Transverse colon (tissue), 4 donors: Measurements from ENCODE around the gene STYXL1. TPM values are rescaled to one million over a fixed set of nuclear protein-coding genes. Genes with fewer than 3 reads are reported as not detected.
A peak's percentile ranks its signal among the peaks of the same experiment; 100 is the strongest.

Experiments used
- DNase-seq: peaks from one replicate; pipeline ENCODE4 v3.0.0-alpha.2; 2019
- H3K27ac ChIP-seq, 4 donors: fragments of 200-600 bp; sonication (generic); 2 replicates each; pipeline ENCODE4 v1.5.1; 2016 to 2018; ENCODE audit warnings: inconsistent platforms in 4 of 4
- H3K27me3 ChIP-seq: fragments of 200-600 bp; sonication (generic); 2 replicates; pipeline ENCODE4 v1.5.1; 2017; ENCODE audit warnings: inconsistent platforms
- H3K36me3 ChIP-seq, 4 donors: fragments of 200-600 bp; sonication (generic); 2 replicates each; pipeline ENCODE4 v1.5.1; 2017 to 2019; ENCODE audit warnings: inconsistent platforms in 4 of 4
- H3K4me1 ChIP-seq, 4 donors: fragments of 200-600 bp; sonication (generic); 2 replicates each; pipeline ENCODE4 v1.5.1; 2017 to 2020; ENCODE audit warnings: inconsistent platforms in 4 of 4
- H3K4me3 ChIP-seq, 4 donors: fragments of 200-600 bp; sonication (generic); 1 replicate in 1 of 4; 2 replicates in 3 of 4; pipeline versions ENCODE4 v1.5.1 to v1.6.1; 2017 to 2019; ENCODE audit warnings: inconsistent platforms in 4 of 4
- H3K9me3 ChIP-seq, 2 donors: fragments of 200-600 bp; sonication (generic); 2 replicates each; pipeline ENCODE4 v1.5.1; 2017 to 2019; ENCODE audit warnings: inconsistent platforms in 2 of 2
- EP300 ChIP-seq: sonication (generic); formaldehyde crosslinking; IDR thresholded peaks from one replicate; pipeline ENCODE4 v1.6.1; 2017; ENCODE audit warnings: antibody characterized with exemption, low read depth
- POLR2A ChIP-seq: fragments of 450-650 bp; IDR thresholded peaks from one replicate; pipeline ENCODE4 v1.6.1; 2016; ENCODE audit warnings: antibody characterized with exemption, mild to moderate bottlenecking, moderate library complexity
- POLR2AphosphoS5 ChIP-seq, 3 donors: sonication (generic); formaldehyde crosslinking; IDR thresholded peaks; one replicate each; pipeline ENCODE4 v1.6.1; 2016; ENCODE audit warnings: antibody characterized with exemption in 3 of 3
- WGBS, 2 donors: methylation state at CpG; one replicate each; pipeline ENCODE4 v1.1.5; 2018; ENCODE audit warnings: low coverage in 1 of 2; 5-methylcytosine and 5-hydroxymethylcytosine counted together
- in situ Hi-C, 4 donors: fragments of 200-750 bp; cut with MboI; loops; one replicate each; pipeline versions ENCODE4 v1.15.0 to v1.15.1; 2017; ENCODE audit warnings: low sequenced_read_pairs in 3 of 4, low pct_ligation_motif_present in 1 of 4, low pct_unique_long_range_greater_than_20kb in 1 of 4
- intact Hi-C: fragments of 100-400 bp; cut with DNase I; formaldehyde crosslinking; loops from one replicate; pipeline ENCODE4 v1.15.1; 2023; ENCODE audit warnings: low total_unique reads
- total RNA-seq, 4 donors: library from RNA; depleted of rRNA; stranded (reverse); fragments of >200 nt; gene quantifications; one replicate each; pipeline ENCODE4 v1.1.0, GENCODE V29; 2016
- TF ChIP-seq, protein P1 (sequence below), 5 experiments: fragments of 200-600 bp in 3 of 5; fragments of 450-650 bp in 2 of 5; sonication (generic) in 3 of 5; IDR thresholded peaks; 1 replicate in 2 of 5; 2 replicates in 3 of 5; pipeline ENCODE4 v1.5.1; 2016 to 2017; ENCODE audit warnings: antibody characterized with exemption in 5 of 5, inconsistent platforms in 3 of 5, mild to moderate bottlenecking in 2 of 5, moderate library complexity in 1 of 5

STYXL1 gene
- total RNA-seq, 4 donors from 2014 or later = 3.4 to 51.9 (median 20.9) TPM

DNA sequence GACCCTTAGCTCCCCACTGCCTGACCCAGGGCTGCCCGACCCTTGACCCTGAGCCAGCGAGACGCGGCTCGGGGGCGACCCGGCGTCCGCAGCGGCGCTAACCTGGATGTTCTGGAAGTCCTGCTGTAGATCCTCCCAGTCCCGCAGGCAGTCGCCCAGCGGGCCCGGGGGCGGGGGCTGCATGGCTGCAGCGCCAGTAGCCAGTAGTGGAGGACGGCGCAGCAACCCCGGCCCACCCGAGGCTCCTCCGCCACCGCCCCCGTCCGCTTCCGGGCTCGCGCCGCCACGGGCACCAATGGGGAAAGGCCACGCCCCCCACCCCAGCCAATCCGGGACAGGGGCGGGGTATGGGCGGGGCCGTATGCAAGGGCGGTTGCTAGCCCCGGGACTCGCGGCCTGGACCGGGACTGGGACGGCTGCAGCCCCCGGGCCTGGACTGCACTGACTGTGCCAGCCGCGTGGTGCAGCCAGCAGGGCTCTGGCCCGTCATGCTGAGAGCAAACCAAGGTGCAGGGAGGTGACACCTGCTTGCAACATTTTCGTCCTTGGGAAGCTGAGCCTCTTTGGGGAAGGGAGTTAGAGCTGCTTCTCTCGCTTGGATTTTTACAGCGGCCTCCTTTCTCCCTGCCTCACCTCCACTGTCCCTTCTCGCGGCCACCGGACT, 53.3 kb downstream of the STYXL1 start, which contains the start of gene TMEM120A:
Gene TMEM120A (minus strand): TSS at position 208 of the 664 bp plus-strand sequence. CDS start 25 bp downstream, at position 183.
- H3K4me1 ChIP-seq = peaks cover 6 to 29% (median 17%) of the 10 kb centered on the region in 4 donors
- DNase-seq = peak; percentile 98
- H3K9me3 ChIP-seq = no peaks in the 10 kb centered on the region
- H3K27me3 ChIP-seq = no peaks in the 10 kb centered on the region
- H3K4me3 ChIP-seq = peak within 1 kb of the TSS; percentile 62 to 90 (median 70)
- in situ Hi-C loops = loop anchor here in 1 of 4 donors (10.0 kb wide), 2 partner anchors 80 to 120 kb away; partner anchors contain the start of genes POR and RHBDD2
- WGBS, 2 donors = 2% methylated on average over 40 of the region's 51 CpGs; no CpG with 5 or more reads in 1 of the 2 donors
- peak within 1 kb of the TSS; percentile 85 to 96 (median 92) for H3K27ac ChIP-seq
- intact Hi-C loops = loop anchor here (10.0 kb wide), 1 partner anchor 80 kb away; the partner anchor contains the start of gene POR
- H3K36me3 ChIP-seq = no peaks in the 10 kb centered on the region
- TF ChIP-seq POLR2AphosphoS5 (IDR thresholded peaks at IDR 0.05) = peak; percentile 88 to 90 (median 90)
- peak; percentile 89 for TF ChIP-seq POLR2A
- TF ChIP-seq EP300 = no peak
- TF ChIP-seq, protein P1, sequence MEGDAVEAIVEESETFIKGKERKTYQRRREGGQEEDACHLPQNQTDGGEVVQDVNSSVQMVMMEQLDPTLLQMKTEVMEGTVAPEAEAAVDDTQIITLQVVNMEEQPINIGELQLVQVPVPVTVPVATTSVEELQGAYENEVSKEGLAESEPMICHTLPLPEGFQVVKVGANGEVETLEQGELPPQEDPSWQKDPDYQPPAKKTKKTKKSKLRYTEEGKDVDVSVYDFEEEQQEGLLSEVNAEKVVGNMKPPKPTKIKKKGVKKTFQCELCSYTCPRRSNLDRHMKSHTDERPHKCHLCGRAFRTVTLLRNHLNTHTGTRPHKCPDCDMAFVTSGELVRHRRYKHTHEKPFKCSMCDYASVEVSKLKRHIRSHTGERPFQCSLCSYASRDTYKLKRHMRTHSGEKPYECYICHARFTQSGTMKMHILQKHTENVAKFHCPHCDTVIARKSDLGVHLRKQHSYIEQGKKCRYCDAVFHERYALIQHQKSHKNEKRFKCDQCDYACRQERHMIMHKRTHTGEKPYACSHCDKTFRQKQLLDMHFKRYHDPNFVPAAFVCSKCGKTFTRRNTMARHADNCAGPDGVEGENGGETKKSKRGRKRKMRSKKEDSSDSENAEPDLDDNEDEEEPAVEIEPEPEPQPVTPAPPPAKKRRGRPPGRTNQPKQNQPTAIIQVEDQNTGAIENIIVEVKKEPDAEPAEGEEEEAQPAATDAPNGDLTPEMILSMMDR (IDR thresholded peaks at IDR 0.05) = peak; percentile 27 to 43 (median 33)

DNA sequence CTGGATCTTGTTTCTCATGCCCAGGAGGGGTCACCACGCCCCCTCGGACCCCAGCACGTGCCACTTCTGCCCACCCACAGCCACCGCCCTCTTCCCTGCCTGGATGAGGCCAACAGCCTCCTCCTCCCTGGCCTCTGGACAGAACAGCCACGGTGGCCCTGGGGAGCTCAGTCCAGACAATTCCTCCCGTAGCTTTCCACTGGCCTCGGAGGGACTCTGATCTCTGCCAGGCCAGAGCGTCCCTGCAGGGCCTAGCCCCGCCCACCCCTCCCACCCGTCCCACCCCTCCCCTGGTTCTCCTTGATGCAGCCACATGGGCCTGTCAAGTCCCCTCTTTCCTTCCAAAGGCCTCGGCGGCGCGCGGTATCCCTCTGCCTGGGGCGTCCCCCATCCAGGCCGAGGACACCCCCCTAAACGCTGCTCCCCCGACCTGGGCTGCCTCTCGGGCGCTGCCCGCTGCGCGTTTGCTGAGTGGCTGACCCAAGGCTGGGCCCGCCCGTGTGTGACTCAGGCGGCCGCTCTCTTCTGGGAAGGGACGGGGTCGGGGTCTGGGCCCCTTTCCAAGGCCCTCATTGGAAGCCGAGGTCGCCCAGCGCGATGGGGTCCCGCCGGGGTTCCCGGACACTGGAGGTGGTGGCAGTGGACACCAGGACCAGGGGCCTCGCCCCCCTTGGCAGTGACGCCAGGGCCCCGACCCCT, 54.0 kb downstream of the STYXL1 start:
- 7% methylated on average over 18 of the region's 40 CpGs; no CpG with 5 or more reads in 1 of the 2 donors for WGBS, 2 donors
- no peaks in the 10 kb centered on the region for H3K36me3 ChIP-seq
- H3K9me3 ChIP-seq = no peaks in the 10 kb centered on the region
- intact Hi-C loops = loop anchor here (10.0 kb wide), 1 partner anchor 79 kb away; the partner anchor contains the start of gene POR
- H3K4me3 ChIP-seq = peak overlapping the region; percentile 62 to 90 (median 70)
- H3K27ac ChIP-seq = peak overlapping the region; percentile 85 to 96 (median 92)
- H3K4me1 ChIP-seq = peaks cover 6 to 34% (median 19%) of the 10 kb centered on the region in 4 donors
- H3K27me3 ChIP-seq = no peaks in the 10 kb centered on the region
- TF ChIP-seq POLR2A (peak; percentile 28), POLR2AphosphoS5 (IDR thresholded peaks at IDR 0.05) (no peak)
- in situ Hi-C loops = loop anchor here in 1 of 4 donors (10.0 kb wide), 2 partner anchors 79 to 119 kb away; partner anchors contain the start of genes POR and RHBDD2
- DNase-seq = peak; percentile 59

DNA sequence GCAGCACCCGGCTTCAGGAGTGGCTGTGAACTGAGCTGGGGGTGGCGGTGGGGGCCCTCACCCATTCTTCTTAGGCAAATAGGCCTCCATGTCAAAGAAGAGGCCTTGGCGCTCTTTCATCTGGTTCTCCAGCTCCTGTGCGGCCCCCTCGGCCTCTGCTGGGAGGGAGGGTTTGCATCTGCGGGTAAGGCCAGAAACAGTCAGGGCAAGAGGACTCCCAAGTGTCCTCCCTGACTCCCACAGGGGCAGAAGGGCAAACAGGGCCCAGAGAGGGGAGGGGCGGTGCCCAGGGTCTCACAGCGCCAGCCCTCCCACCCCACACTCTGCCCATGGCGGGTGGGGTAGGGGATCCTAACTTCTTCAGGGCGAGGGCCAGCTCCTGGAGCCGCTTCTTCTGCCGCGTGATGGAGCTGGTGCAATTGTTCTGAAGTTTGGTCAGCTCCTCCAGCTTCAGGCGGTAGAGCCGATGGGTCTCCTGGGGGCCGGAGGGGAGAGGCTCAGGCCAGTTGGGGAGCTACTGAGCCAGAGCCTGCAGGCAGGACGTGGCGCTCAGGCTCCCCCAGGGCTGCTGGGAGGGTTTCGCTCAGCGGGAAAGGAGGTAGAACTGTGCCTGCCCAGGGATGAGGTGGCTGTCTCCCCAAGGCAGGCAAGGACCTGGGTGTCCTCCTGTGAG, 55.6 kb downstream of the STYXL1 start:
- Histone ChIP-seq H3K36me3 (no peaks in the 10 kb centered on the region), H3K4me1 (peaks cover 6 to 34% (median 19%) of the 10 kb centered on the region in 4 donors), H3K9me3 (no peaks in the 10 kb centered on the region), H3K4me3 (no peak overlapping the region), H3K27me3 (no peaks in the 10 kb centered on the region), H3K27ac (peak overlapping the region in 2 of 4 donors; percentile 2 to 25)
- intact Hi-C loops (loop anchor here (10.0 kb wide), 1 partner anchor 77 kb away; the partner anchor contains the start of gene POR), in situ Hi-C loops (loop anchor here in 1 of 4 donors (10.0 kb wide), 2 partner anchors 77 to 117 kb away; partner anchors contain the start of genes POR and RHBDD2)
- 96% methylated on average over 20 of the region's 20 CpGs; no CpG with 5 or more reads in 1 of the 2 donors for WGBS, 2 donors
- DNase-seq = no peak
- no peak for TF ChIP-seq POLR2AphosphoS5 (IDR thresholded peaks at IDR 0.05)
- TF ChIP-seq, protein P1 (IDR thresholded peaks at IDR 0.05) = no peak
- TF ChIP-seq EP300 = no peak
- TF ChIP-seq POLR2A = no peak

GRCh38 chr7:75991531-75992082, 56.2 kb downstream of the STYXL1 start:
- peak overlapping the region in 1 of 4 donors; percentile 2 for H3K27ac ChIP-seq
- TF ChIP-seq POLR2AphosphoS5 (IDR thresholded peaks at IDR 0.05) = no peak
- TF ChIP-seq, protein P1 (IDR thresholded peaks at IDR 0.05) = no peak
- no peak for TF ChIP-seq POLR2A
- TF ChIP-seq EP300 = no peak
- DNase-seq = no peak
- intact Hi-C loops (loop anchor here (10.0 kb wide), 1 partner anchor 77 kb away; the partner anchor contains the start of gene POR), in situ Hi-C loops (loop anchor here in 1 of 4 donors (10.0 kb wide), 2 partner anchors 77 to 117 kb away; partner anchors contain the start of genes POR and RHBDD2)
- no peaks in the 10 kb centered on the region for H3K27me3 ChIP-seq
- peaks cover 6 to 34% (median 19%) of the 10 kb centered on the region in 4 donors for H3K4me1 ChIP-seq
- peaks cover 0 to 5% (median 0%) of the 10 kb centered on the region in 4 donors for H3K36me3 ChIP-seq
- H3K4me3 ChIP-seq = no peak overlapping the region
- 96 to 100% methylated on average over 1 to 9 of the region's 9 CpGs for WGBS, 2 donors
- no peaks in the 10 kb centered on the region for H3K9me3 ChIP-seq
